ENCODE results near the gene EPN1.

The EPN1 gene

DNA sequence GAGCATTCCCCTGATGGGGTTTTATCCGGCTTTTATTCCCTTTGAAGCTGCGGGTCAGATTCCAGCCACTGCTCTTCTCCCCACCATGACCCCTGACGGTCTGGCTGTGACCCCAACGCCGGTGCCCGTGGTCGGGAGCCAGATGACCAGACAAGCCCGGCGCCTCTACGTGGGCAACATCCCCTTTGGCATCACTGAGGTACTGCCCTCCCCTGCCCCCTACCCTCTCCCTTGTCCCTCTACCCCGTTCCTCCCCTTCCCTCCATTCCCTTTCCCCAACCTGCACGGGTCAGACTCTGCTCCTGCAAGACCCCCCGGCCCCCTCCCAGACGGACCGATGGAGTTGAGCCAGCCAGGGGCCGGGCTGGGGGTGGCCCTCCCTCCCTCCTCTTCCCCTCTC is 14.0 kb upstream of the EPN1 start:
- no peak for DNase-seq (ENCODE audit: low read depth, low spot score)

- no peak for DNase-seq (ENCODE audit: low read depth, low spot score)
Observed at GRCh38 chr19:55661826-55662225, 13.2 kb upstream of the EPN1 start.

DNA sequence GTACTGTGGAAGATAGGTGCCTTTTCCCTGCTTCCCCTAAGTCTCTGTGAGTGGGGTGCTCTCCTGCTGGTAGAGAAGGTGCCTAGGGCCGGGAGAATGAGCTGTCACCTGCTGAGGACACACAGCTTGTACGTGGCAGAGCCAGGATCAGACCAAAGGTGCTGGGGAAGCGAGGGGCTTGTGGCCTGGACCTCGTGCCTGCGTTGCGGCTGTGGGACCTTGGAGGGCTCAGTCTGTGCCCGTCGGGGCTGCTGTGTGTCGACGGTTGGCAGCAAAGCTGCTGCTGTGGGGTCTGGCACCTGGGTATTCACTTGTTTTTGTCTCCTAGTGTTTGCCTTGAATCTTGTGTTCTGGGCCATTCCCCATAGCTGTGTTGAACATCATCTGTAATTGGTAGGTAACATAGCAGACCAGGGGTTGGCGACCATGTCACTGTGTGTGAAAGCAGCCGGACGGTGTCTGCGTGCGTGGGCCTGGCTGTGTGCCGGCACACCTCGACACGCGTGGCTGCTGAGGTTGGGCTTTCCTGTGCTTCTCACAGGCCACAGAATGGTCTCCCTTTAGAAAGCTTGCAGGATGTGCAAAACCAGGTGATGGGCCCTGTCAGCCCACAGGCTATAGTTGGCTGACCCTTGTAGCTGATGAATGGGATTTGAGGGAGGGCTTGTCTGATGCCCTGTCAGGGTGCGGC is 11.0 kb upstream of the EPN1 start:
- DNase-seq (ENCODE audit: low read depth, low spot score) = no peak

DNA sequence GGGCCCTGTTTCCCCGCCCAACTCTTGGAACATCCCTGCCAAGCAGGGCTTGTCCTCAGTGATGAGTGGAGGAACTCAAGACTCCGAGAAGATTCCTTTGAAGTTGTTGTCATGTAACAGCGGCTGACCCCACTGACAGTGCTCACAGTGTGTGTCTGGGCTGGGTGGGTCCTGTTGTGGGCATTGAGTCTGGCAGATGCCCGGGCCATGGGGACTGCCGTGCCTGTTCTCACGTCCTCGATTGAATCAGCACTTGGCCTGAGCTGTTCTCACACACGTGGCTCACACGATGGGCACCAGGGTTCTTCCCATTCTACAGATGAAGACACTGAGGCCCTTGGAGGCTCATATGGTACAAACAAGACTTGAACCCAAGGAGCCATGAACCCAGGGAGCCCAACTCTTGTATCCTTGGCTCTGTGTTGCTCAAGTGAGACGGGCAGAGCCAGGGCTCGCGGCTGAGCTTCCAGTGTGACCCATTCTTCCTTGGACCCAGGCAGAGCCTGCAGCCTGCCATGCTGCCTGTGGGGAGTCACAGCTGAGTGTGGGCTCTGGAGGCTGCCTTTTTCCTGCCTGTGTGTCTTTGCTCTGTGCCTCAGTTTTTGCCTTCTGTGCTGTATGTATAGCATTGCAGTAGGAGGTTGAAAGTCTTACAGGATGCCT is 8.6 kb upstream of the EPN1 start:
- no peak for DNase-seq (ENCODE audit: low read depth, low spot score)

DNA sequence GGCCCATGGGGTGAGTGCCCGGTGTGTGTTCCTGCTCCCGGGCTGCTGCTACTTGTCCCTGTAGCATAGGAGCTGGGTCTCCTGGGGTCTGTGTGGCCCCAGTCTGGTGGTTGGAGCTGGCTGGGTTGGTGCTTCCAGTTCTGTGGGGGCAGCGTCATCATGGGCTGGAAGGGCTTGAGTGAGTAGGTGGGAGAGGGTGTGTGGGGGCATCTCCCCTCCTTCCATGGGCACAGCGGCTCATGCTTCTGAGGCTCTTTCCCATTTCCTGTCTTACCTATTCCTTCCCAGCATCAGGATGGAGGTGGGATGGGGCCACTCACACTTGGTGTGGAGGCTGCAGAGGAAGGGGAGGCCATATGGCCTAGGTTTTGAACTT is 8.0 kb upstream of the EPN1 start:
- no peak for DNase-seq (ENCODE audit: low read depth, low spot score)

GRCh38 chr19:55667511-55667910 is 7.5 kb upstream of the EPN1 start:
- no peak for DNase-seq (ENCODE audit: low read depth, low spot score)

GRCh38 chr19:55667958-55668357 is 7.1 kb upstream of the EPN1 start:
- DNase-seq (ENCODE audit: low read depth, low spot score) = no peak

- no peak for DNase-seq (ENCODE audit: low read depth, low spot score)
Observed at GRCh38 chr19:55668603-55669348, 6.2 kb upstream of the EPN1 start.

DNA sequence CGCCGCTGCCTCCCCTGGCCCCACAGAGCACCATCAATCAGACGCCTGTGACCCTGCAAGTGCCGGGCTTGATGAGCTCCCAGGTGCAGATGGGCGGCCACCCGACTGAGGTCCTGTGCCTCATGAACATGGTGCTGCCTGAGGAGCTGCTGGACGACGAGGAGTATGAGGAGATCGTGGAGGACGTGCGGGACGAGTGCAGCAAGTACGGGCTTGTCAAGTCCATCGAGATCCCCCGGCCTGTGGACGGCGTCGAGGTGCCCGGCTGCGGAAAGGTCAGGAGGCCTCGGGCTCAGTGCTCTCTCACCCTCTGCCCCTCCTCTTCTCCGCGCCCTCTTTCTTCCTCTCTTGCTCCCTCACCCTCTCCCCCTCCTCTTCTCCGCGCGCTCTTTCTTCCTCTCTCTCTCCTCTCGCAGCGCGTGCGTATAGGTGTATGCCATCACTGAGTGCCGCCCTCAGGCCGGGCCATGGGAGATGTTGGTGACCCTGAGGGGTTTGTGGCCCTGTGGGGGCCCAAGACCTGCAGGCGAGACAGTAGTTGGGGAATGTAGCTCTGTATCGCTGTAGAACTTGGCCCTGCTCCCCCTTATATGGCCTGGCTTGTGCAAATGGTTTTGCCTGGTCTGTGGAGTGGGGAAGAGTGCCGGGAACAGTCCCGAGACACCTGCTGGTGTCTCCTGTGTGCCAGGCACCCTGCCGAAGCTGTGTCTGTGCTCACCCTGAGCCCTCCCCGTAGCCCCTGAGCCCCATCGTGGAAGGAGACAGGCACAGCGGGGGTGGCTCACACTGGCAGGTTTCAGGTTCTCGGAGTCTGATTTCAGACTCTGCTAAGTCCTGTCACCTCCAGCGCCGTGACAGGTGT is 5.4 kb upstream of the EPN1 start:
- DNase-seq (ENCODE audit: low read depth, low spot score) = no peak

DNA sequence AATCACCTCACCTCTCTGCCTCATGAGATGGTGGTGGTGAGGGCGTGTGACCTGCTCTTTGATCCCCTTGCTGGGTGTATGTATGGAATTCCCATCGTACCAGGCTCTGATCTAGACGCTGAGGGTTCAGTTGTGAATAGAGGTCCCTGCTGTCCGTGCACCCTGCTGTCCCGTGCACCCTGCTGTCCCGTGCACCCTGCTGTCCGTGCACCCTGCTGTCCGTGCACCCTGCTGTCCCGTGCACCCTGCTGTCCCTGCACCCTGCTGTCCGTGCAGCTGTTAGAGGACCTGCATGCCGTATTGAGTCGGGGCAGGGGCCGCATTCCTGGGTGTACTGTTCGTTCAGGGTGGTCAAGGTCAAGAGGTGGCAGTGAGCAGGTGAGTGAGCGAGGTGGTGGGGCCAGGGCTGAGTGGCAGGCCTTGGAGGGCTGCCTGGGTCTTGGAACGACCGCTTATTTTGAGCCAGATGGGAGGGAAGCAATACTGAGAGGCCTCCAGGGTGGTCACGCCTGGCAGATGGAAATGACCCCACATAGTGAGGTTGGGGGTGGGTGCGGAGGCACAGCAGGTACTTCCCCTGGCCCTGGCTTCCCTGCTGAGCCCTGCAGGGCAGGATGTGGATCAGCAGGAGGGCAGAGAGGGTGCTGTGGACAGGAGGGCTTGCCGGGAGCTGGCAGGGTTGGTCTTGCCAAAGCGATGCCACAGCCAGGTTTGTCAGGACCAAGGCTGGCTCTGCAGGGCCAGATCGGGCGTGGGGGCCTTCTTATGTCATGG is 4.6 kb upstream of the EPN1 start:
- DNase-seq (ENCODE audit: low read depth, low spot score) = no peak

- no peak for DNase-seq (ENCODE audit: low read depth, low spot score)
Observed at GRCh38 chr19:55671054-55671378, 4.0 kb upstream of the EPN1 start.

DNA sequence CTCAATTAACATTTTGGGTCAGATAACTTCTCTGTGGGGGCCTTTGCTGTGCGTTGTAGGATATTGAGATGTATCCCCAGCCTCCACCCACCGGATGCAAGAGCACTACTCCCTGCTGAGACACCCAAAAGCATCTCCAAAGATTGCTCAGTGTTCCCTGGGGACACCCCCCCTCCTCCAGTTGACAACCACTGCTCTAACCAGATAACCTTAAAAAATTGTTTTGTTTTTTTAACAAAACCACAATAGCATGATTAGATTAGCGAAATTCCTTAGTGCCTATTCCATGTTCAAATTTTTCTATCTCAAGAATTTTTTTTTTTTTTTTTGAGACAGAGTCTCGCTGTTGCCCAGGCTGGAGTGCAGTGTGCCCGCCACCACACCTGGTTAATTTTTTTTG is 2.6 kb upstream of the EPN1 start:
- no peak for DNase-seq (ENCODE audit: low read depth, low spot score)

DNA sequence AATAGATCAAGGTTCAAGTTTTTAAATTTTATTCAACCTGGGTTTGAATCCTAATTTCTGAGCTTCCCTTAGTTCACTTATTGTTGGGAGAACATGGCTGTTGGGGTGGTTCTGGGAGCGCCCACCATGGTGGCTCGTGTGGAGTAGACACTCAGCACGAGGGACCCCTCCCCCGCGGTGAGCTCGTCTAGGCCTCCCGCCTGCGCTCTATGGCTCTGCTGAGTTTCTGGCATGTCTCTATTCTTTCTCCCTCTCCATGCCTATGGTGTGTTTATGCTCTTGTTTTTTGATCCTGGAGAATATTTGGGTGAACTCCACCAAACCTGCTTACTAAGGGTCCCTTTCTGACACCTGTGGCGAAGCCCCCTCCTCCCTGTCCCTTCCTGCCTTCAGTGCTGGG is 1.6 kb upstream of the EPN1 start:
- DNase-seq (ENCODE audit: low read depth, low spot score) = no peak

DNA sequence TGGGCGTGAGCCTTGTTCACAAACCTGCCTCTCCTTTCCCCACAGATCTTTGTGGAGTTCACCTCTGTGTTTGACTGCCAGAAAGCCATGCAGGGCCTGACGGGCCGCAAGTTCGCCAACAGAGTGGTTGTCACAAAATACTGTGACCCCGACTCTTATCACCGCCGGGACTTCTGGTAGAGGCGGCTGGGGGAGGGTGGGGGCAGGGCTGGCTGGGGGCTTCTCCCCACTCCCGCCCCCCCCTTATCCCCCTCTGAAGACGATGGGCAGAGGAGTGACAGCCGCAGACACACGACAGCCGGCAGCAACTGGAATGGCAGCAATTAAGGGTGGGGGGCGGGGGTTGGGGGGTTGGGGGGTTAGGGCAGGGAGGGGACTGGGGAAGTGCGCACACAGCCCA is 1.1 kb upstream of the EPN1 start:
- no peak for DNase-seq (ENCODE audit: low read depth, low spot score)

DNA sequence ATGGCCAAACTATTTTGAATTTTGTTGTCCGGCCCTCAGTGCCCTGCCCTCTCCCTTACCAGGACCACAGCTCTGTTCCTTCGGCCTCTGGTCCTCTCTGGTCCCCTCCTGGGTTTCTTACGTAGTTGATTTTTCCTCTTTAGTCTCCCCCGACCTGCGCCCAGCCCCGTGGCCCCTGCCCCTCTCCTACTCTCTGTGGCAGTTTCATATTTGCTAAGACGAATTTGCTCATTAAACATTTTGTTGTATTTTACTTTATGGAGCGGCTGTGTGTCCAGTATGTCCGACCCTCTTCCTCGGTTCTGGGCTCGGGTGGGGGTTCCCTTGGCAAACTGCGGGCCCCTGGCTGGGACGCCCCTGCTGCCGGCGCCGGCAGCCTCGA is 576 bp upstream of the EPN1 start:
- DNase-seq (ENCODE audit: low read depth, low spot score) = no peak

DNA sequence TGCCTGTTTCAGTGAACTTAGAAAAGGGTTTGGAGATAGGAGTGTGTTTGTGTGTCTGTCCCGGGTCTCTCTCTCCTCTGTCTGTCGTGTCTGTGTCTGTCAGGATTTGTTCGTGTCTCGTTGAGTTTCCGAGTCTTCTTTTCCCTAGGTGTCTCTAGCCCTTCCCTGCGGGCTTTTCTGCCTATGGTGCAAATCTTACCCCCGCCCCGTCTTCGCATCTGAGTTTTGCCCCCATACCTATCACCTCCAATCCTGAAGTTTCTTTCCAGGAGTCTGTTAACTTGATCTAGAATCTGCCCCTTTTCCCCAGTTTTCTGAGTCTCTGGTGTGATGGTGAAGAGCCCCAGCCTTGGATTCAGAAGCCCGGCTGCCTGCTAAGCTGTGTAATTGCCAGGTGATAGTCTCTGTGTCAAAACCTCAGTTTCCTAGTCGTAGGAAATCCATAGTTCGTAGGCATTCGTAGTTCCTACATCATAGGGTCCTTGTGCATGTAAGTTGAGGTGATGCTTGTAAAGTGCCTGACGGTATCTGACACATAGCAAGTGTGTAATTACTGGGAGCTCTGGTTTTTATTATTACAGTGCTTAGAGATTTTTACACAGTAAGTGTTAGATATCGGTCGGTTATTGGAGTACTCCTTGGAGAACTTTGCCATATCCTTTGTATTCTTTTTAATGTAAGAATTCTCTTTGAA is 782 bp downstream of the EPN1 start:
- DNase-seq (ENCODE audit: low read depth, low spot score) = no peak

GRCh38 chr19:55676383-55676782 is 1.4 kb downstream of the EPN1 start:
- DNase-seq (ENCODE audit: low read depth, low spot score) = no peak

DNA sequence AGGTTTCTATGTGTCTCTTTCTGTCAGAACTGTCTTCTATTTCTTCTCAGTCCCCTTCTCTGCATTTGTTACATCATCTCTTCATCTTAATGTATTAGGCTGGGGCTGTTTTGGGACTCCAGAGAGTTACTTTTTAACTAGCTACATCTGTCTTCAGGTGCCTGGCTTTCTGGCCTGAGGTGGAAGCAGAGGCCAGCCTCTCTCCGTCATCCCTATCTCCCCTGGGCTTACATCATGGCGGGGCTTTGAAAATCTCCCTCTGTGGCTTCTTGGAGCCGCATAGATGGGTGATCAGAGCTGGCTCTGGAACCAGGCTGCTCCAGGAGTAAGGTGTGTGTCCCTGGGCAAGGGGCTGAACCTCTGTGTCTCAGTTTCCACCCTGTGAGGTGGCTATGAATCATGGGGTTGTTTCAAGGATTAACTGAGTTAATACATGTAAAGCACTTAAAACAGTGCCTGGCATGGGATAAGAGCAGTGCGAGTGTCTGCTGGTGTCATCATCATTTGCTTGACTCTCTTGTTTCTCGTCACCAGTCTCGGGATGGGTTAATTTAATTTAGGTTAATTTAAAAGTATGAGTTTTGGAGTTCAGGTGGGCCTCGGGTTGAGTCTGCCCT is 2.0 kb downstream of the EPN1 start:
- no peak for DNase-seq (ENCODE audit: low read depth, low spot score)

GRCh38 chr19:55677572-55678028 is 2.6 kb downstream of the EPN1 start:
- DNase-seq (ENCODE audit: low read depth, low spot score) = no peak

DNA sequence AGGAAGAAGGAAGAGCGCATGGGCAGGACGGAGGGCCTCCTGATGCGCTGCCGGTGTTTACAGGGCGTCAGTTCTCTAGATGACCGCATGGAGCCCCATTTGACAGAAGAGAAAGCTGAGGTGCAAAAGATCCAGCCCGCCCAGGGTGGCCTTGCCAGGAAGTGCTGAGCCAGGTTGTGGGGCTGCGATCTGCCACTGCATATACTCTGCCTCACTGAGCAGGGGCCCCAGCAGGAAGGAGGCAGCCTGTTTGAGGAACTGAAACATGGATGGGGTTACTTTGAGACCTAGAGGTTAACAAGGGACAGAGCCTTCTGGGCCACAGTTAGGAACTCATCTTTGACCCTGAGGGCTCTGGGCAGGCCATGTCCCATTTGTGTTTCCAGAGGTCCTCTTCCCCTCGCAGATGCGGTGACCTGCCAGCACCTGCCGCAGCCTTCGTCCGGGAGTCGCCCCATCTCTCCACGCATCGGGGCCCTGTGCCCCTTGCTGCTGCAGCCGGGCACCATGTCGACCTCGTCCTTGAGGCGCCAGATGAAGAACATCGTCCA is 3.2 kb downstream of the EPN1 start:
- DNase-seq (ENCODE audit: low read depth, low spot score) = no peak

Data from smooth muscle cell of the brain vasculature (primary cell).